K562 (cell line): ENCODE measurements around the gene TMC4. TPM values are rescaled to one million over a fixed set of nuclear protein-coding genes. Genes with fewer than 3 reads are reported as not detected.

ENCODE experiments used
- EP300 ChIP-seq: IDR thresholded peaks from 2 replicates; pipeline ENCODE4 v1.6.1; 2012; ENCODE audit warnings: low read length, improper control_type of control experiment
- KLF13 ChIP-seq: fragments of 450-650 bp; IDR thresholded peaks from 2 replicates; pipeline ENCODE4 v1.6.1; 2016; ENCODE audit warnings: missing genetic modification characterization, low read depth, mild to moderate bottlenecking, missing compliant biosample characterization, moderate library complexity, borderline replicate concordance
- SIN3A ChIP-seq, 2 experiments: fragments of 150-350 bp in 1 of 2; IDR thresholded peaks; 2 replicates each; pipeline ENCODE4 v1.6.1; 2011 to 2016; ENCODE audit warnings: borderline replicate concordance in 2 of 2, low read depth in 2 of 2, low read length in 2 of 2, mild to moderate bottlenecking in 2 of 2, moderate library complexity in 2 of 2; ENCODE audit not compliant: control insufficient read depth in 1 of 2
- ZBTB11 ChIP-seq, 3 experiments: fragments of 200-800 bp in 1 of 3; fragments of 250-450 bp in 1 of 3; fragments of 450-650 bp in 1 of 3; sonication (Bioruptor Pico) in 1 of 3; sonication (Bioruptor generic) in 1 of 3; formaldehyde crosslinking in 1 of 3; IDR thresholded peaks; 2 replicates each; pipeline versions ENCODE4 v1.6.1 to v1.8.0; 2016 to 2022; ENCODE audit warnings: mild to moderate bottlenecking in 2 of 3, missing genetic modification characterization in 2 of 3, missing compliant biosample characterization in 1 of 3, moderate library complexity in 1 of 3
- ZNF512 ChIP-seq: IDR thresholded peaks from 2 replicates; pipeline ENCODE4 v1.6.1; 2016; ENCODE audit warnings: missing genetic modification characterization, missing compliant biosample characterization
- polyA plus RNA-seq, 8 experiments: library from polyadenylated mRNA; depleted of rRNA in 4 of 8; stranded (reverse) in 5 of 8; unstranded in 3 of 8; fragments of >200 nt; fragmentation: Nextera tagmentation in 2 of 8; fragmentation: Illumina TruSeq in 1 of 8; extraction: Ambion mirVana in 2 of 8; extraction: Trizol in 1 of 8; gene quantifications; 2 replicates each; pipeline versions ENCODE4 v1.2.1 to v1.2.3, GENCODE V29; 2011 to 2014; ENCODE audit warnings: inconsistent platforms in 1 of 8, missing spikeins in 1 of 8
- total RNA-seq, 7 experiments: library from RNA; depleted of rRNA in 6 of 7; stranded (reverse); fragments of >200 nt in 6 of 7; fragmentation: Illumina TruSeq in 2 of 7; extraction: Trizol in 2 of 7; gene quantifications; 2 replicates each; pipeline versions ENCODE4 v1.2.1 to v1.2.3, GENCODE V29; 2011 to 2021; ENCODE audit warnings: low replicate concordance in 1 of 7

The TMC4 gene
- total and polyA plus RNA-seq, 9 of the 15 experiments (the other 6 are each of a cell fraction or from before 2014, with no cell fraction given) = 0.12 to 0.79 (median 0.36) TPM; not detected in 2

- TF ChIP-seq ZBTB11 (CRISPR knock-in tag; IDR thresholded peaks at IDR 0.05) (no peak), EP300 (no peak), ZNF512 (tag) (no peak), SIN3A (IDR thresholded peaks at IDR 0.05; ENCODE audit: borderline replicate concordance in 2 of 2, control insufficient read depth in 1 of 2, low read depth in 2 of 2, low read length in 2 of 2) (peak in 1 of 2 experiments; percentile 4; a peak in 1 of 4 replicates), KLF13 (tag) (no peak)
Observed at GRCh38 chr19:54203151-54203611, 30.2 kb upstream of the TMC4 start (continued).
